Retina (tissue), 1 donor: ENCODE results near the gene FOXS1.
"Not testable (repeated sequence)": the region's sequence is repeated elsewhere in the genome, so short reads cannot be mapped to it uniquely, and the experiment has no call there.

Experiments
- DNase-seq: peaks from one replicate; pipeline ENCODE4 v3.0.0-alpha.2; 2016

FOXS1 gene

GRCh38 chr20:31838646-31839292 is 6.6 kb downstream of the FOXS1 start:
- no peak for DNase-seq

- DNase-seq = no peak
These were observed 7.5 kb downstream of the FOXS1 start for GRCh38 chr20:31837896-31838397.

- DNase-seq = no peak
These were observed 8.4 kb downstream of the FOXS1 start for GRCh38 chr20:31836853-31837608.

- no peak for DNase-seq
These were observed 9.2 kb downstream of the FOXS1 start for GRCh38 chr20:31835977-31836852.

- DNase-seq = no peak
These were observed 9.8 kb downstream of the FOXS1 start for GRCh38 chr20:31835554-31835953.

GRCh38 chr20:31833931-31834521 is 11.4 kb downstream of the FOXS1 start:
- peak; percentile 79 for DNase-seq

- DNase-seq = peak; percentile 91
These were observed 12.1 kb downstream of the FOXS1 start for GRCh38 chr20:31833130-31833930.

- no peak for DNase-seq
These were observed 13.6 kb downstream of the FOXS1 start for GRCh38 chr20:31831771-31832306.

GRCh38 chr20:31831211-31831610 is 14.2 kb downstream of the FOXS1 start:
- DNase-seq = no peak

GRCh38 chr20:31830406-31830981 is 14.9 kb downstream of the FOXS1 start:
- no peak for DNase-seq

GRCh38 chr20:31829731-31830130 is 15.7 kb downstream of the FOXS1 start:
- DNase-seq = no peak

- DNase-seq = not testable (repeated sequence)
These were observed 17.4 kb downstream of the FOXS1 start for GRCh38 chr20:31828016-31828415.

GRCh38 chr20:31827059-31827458 is 18.3 kb downstream of the FOXS1 start:
- DNase-seq = no peak

GRCh38 chr20:31826074-31826473 is 19.3 kb downstream of the FOXS1 start:
- DNase-seq = no peak

GRCh38 chr20:31824554-31825313 is 20.7 kb downstream of the FOXS1 start:
- no peak for DNase-seq

- no peak for DNase-seq
These were observed 21.3 kb downstream of the FOXS1 start for GRCh38 chr20:31824125-31824485.

- DNase-seq = peak; percentile 49
These were observed 21.9 kb downstream of the FOXS1 start for GRCh38 chr20:31823360-31824124.

GRCh38 chr20:31822421-31823330 is 22.7 kb downstream of the FOXS1 start:
- DNase-seq = peak; percentile 93

GRCh38 chr20:31821427-31821826 is 24.0 kb downstream of the FOXS1 start:
- no peak for DNase-seq
